Right renal cortex interstitium (tissue), 3 donors: Measurements from ENCODE around the gene POU5F1. TPM values are rescaled to one million over a fixed set of nuclear protein-coding genes. Genes with fewer than 3 reads are reported as not detected.

Experiments used
- DNase-seq, 3 donors: peaks; one replicate each; pipeline ENCODE4 v3.0.0-alpha.2; 2013; ENCODE audit warnings: low read depth in 3 of 3, low spot score in 2 of 3
- polyA plus RNA-seq, 3 donors: library from polyadenylated mRNA; unstranded; fragments of 120-200 nt; gene quantifications; one replicate each; pipeline ENCODE4 v1.2.1, GENCODE V29; 2013; ENCODE audit not compliant: insufficient read length in 3 of 3

Gene POU5F1
- polyA plus RNA-seq, 3 donors = 1.2 to 2.5 (median 2.2) TPM

DNA sequence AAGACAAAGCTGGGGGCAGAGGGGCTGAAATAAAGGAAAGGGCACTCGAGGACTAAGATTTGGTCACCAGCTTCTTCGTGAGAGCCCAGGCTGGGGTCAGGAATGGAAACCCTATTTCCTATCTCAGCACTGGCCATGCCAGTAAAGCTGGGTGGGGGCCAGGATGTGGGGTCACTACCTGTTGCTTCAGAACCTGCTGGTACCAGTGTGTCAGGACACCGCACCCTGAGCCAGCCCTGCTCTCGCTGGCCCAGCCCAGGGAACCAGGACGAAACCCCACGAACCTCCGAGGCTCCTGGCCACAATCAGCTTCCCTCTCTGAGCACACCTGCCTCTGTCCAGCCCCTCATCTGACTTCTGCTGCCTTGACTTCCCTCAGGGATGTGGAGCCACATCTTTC, 52.3 kb downstream of the POU5F1 start:
- DNase-seq = no peak

DNA sequence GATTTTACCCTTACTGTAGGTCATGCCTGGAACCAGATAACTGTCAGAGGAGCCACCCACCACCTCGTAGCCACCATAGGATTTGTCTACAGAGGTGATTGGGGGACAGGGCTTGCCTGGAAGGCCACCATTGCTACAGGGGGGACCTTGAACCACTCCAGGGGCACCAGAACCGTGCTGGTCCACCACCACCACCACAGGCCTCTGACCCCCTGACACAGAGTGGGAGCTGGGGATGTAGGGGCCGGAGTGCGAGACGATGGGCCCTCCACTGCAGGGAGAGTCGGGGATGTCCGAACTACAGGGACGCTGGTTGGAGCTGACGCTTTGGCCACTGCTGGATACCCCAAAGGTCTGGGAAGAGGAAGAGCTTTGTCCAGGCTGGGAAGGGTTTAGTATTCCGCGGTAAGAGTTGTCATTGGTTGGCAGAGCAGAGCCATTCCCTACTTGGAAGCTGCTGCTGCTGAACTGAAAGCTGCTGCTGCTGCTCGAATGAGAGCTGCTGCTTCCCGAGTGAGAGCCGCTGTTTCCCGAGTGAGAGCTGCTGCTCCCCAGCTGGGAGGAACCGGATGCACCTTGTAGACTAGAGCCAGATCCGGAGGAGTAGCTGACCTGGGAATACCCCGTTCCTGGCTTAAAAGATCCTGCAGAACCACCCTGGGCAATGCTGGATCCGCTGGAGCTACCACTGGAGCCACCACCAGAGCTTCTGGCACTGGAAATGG, 53.7 kb downstream of the POU5F1 start:
- DNase-seq = no peak

DNA sequence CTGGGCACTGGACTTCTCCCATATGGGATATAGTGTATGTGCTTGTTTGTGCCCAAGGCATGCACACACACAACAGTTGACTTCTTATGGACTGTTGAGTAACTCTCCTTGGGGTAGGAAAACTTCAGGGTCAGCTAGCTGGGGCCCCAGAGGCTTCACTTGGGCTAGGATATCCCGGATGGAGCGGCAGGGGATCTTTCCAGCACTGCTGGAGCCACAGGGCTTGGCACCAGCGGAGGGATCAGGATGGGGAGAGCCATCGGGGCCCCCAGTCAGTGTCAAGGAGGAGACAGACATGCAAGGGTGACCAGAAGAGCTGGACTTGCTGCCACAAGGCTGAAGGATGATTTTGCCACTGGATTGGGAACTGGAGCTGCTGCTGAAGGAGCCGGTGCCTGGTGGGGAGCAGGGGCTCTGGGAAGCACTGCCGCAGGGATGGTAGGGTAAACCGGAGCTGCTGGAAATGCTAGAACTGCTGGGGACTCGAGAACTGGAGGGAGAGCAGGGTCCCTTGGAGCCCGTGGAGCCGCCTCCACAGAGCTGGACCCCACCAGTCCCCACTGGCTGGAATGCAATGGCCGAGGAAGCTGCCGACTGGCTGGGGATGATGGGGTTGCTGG, 54.4 kb downstream of the POU5F1 start:
- no peak for DNase-seq

DNA sequence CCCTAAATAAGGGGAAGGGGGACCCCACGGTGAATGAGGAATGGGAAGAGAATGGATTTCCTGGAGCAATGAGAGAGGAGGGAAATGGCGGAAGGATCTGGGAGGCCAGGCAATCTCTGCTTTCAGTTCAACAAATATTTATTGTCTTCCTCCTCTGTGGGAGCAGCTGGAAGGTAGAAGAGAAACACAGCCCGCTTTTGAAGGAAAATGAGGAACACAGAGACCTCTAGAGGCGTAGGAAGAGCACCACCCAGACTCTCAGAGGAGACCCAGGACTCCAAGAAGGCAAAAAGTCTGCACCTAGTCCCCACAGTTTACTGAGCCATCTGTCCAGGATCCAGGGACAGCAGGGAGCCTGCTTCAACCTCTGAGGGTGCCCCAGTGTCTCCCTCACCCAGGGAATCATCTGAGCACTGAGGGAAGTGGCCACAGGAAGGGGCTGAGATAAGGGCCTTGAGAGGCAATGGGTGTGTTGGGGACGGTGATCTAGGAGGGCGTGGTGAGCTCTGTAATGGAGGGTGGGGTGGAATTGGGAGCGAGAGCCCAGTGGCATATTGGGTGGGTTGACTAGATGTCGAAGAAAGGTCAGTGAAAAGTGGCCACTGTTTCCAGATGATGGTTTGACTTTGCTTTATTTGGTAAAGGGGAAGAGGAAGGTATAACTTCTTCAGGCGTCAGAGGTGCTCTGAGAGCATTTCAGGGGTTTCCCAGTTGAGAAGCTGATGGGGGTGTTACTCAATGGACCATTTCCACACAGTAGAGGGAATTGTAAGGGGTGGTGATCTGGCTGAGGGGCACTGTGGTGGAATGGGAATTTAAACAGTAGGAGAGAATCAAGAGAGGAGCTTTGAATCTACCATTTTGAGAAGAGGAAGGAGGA, 55.3 kb downstream of the POU5F1 start:
- no peak for DNase-seq

DNA sequence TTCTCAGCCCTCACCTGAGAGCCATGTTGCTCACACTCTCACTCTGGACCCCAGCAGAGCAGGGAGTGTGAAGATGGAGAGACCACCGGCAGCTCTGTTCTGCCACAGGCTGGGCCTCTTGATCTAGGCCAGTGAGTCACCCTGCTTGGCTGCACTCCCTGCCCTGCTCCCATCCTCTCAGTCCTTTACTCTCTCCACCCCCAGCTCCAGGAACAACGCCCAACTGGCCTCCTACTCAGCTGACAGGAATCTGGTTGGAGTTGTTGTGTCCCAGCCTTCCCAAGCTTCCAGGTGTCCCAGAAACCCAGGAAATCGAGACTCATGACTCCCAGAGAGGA, 56.0 kb downstream of the POU5F1 start, which contains the start of gene PSORS1C1:
Gene PSORS1C1 (plus strand): TSS at position 260 of the 338 bp plus-strand sequence. CDS start 14,833 bp downstream, outside the sequence.
- DNase-seq = no peak

Other genes starting within 250 kb of the POU5F1 start
- 1 to 10 TPM in 2 of 3 donors, under 1 TPM in 1; 0.29 to 1.2 (median 1.1) TPM for gene SFTA2, start 238.5 kb downstream of the POU5F1 start, polyA plus RNA-seq
- under 1 TPM; 0.03 to 0.07 (median 0.06) TPM for gene MUCL3, start 229.7 kb downstream of the POU5F1 start, polyA plus RNA-seq
- gene MUC21, start 187.0 kb downstream of the POU5F1 start, polyA plus RNA-seq = not detected
- not detected for gene MUC22, start 160.2 kb downstream of the POU5F1 start, polyA plus RNA-seq
- not detected for gene C6orf15, start 58.1 kb downstream of the POU5F1 start, polyA plus RNA-seq
- under 1 TPM in 2 of 3 donors, not detected in 1; 0.14 to 0.40 TPM for gene PSORS1C1, start 55.9 kb downstream of the POU5F1 start, polyA plus RNA-seq
- gene CDSN, start 50.2 kb downstream of the POU5F1 start, polyA plus RNA-seq = not detected
- gene PSORS1C2, start 31.6 kb downstream of the POU5F1 start, polyA plus RNA-seq = not detected
- gene CCHCR1, start 12.9 kb downstream of the POU5F1 start, polyA plus RNA-seq = 10 to 100 TPM; 24.2 to 25.2 (median 25.1) TPM
- gene TCF19, start 12.1 kb downstream of the POU5F1 start, polyA plus RNA-seq = 10 to 100 TPM; 16.5 to 19.9 (median 17.8) TPM
- 100 to 1,000 TPM in 2 of 3 donors, 10 to 100 TPM in 1; 81.5 to 157 (median 126) TPM for gene HLA-C, start 101.4 kb upstream of the POU5F1 start, polyA plus RNA-seq
- gene HLA-B, start 186.5 kb upstream of the POU5F1 start, polyA plus RNA-seq = 100 to 1,000 TPM in 2 of 3 donors, 10 to 100 TPM in 1; 97.2 to 236 (median 160) TPM
- 10 to 100 TPM in 1 of 3 donors, 1 to 10 TPM in 2; 3.4 to 10.5 (median 6.9) TPM for gene MICA, start 232.9 kb upstream of the POU5F1 start, polyA plus RNA-seq